Measurements from ENCODE around the gene RSF1. TPM values are rescaled to one million over a fixed set of nuclear protein-coding genes. Genes with fewer than 3 reads are reported as not detected.

Gene RSF1
- total RNA-seq, 4 donors from 2014 or later, result 38.4 to 129 (median 70.5) TPM

GRCh38 chr11:77748266-77748665 is 72.3 kb downstream of the RSF1 start:
- no peaks in the 10 kb centered on the region for H3K4me1 ChIP-seq
- H3K9me3 ChIP-seq, result no peaks in the 10 kb centered on the region
- no peak overlapping the region for H3K27ac ChIP-seq
- no peak overlapping the region for H3K4me3 ChIP-seq
- H3K36me3 ChIP-seq, result no peaks in the 10 kb centered on the region
- no peaks in the 10 kb centered on the region for H3K27me3 ChIP-seq
- TF ChIP-seq CTCF (IDR thresholded peaks at IDR 0.05) (no peak), POLR2A (IDR thresholded peaks at IDR 0.05) (no peak)
- DNase-seq, result no peak

GRCh38 chr11:77747381-77747969 is 73.0 kb downstream of the RSF1 start:
- Histone ChIP-seq H3K36me3 (no peaks in the 10 kb centered on the region), H3K9me3 (no peaks in the 10 kb centered on the region), H3K27ac (no peak overlapping the region), H3K4me1 (no peaks in the 10 kb centered on the region), H3K27me3 (no peaks in the 10 kb centered on the region), H3K4me3 (no peak overlapping the region)
- TF ChIP-seq CTCF (IDR thresholded peaks at IDR 0.05) (no peak), POLR2A (IDR thresholded peaks at IDR 0.05) (no peak)
- no peak for DNase-seq

- Histone ChIP-seq H3K27ac (no peak overlapping the region), H3K4me3 (no peak overlapping the region), H3K27me3 (no peaks in the 10 kb centered on the region), H3K9me3 (peaks cover 0 to 4% (median 0%) of the 10 kb centered on the region in 4 donors), H3K4me1 (no peaks in the 10 kb centered on the region), H3K36me3 (peaks cover 0 to 57% (median 0%) of the 10 kb centered on the region in 3 donors)
- no peak for DNase-seq
- TF ChIP-seq POLR2A (IDR thresholded peaks at IDR 0.05), result no peak
- TF ChIP-seq CTCF (IDR thresholded peaks at IDR 0.05), result no peak
Measured at GRCh38 chr11:77736473-77736872, 84.0 kb downstream of the RSF1 start.

- H3K27ac ChIP-seq, result no peak overlapping the region
- TF ChIP-seq CTCF (IDR thresholded peaks at IDR 0.05), result no peak
- no peak for TF ChIP-seq POLR2A (IDR thresholded peaks at IDR 0.05)
- peaks cover 0 to 58% (median 0%) of the 10 kb centered on the region in 3 donors for H3K36me3 ChIP-seq
- no peak overlapping the region for H3K4me3 ChIP-seq
- no peaks in the 10 kb centered on the region for H3K27me3 ChIP-seq
- peaks cover 0 to 15% (median 0%) of the 10 kb centered on the region in 4 donors for H3K9me3 ChIP-seq
- no peaks in the 10 kb centered on the region for H3K4me1 ChIP-seq
- DNase-seq, result no peak
Measured at GRCh38 chr11:77734890-77735289, 85.6 kb downstream of the RSF1 start.

GRCh38 chr11:77732143-77732542 is 88.4 kb downstream of the RSF1 start:
- peaks cover 0 to 35% (median 0%) of the 10 kb centered on the region in 3 donors for H3K36me3 ChIP-seq
- no peak for DNase-seq
- H3K4me3 ChIP-seq, result no peak overlapping the region

More at GRCh38 chr11:77732143-77732542, 88.4 kb downstream of the RSF1 start:
- Histone ChIP-seq H3K27me3 (no peaks in the 10 kb centered on the region), H3K4me1 (no peaks in the 10 kb centered on the region), H3K9me3 (peaks cover 0 to 15% (median 0%) of the 10 kb centered on the region in 4 donors), H3K27ac (no peak overlapping the region)
- TF ChIP-seq POLR2A (IDR thresholded peaks at IDR 0.05) (no peak), CTCF (IDR thresholded peaks at IDR 0.05) (no peak)

All from Peyer's patch (tissue), 4 donors.